H9 (cell line): Measurements from ENCODE around the gene SPATA46. TPM values are rescaled to one million over a fixed set of nuclear protein-coding genes. Genes with fewer than 3 reads are reported as not detected.

ENCODE experiments used
- DNase-seq: peaks from one replicate; pipeline ENCODE4 v3.0.0-alpha.2; 2017
- H2AFZ ChIP-seq: one replicate; pipeline ENCODE4 v1.6.1; 2013; ENCODE audit warnings: mild to moderate bottlenecking, low read length, control low read depth, moderate library complexity
- H2AK5ac ChIP-seq: 2 replicates; pipeline ENCODE4 v1.6.1; 2013; ENCODE audit warnings: low read length, control low read depth, mixed read lengths; ENCODE audit not compliant: insufficient read length
- H2BK120ac ChIP-seq: one replicate; pipeline ENCODE4 v1.6.1; 2013; ENCODE audit warnings: low read depth, mild to moderate bottlenecking, low read length, control low read depth, inconsistent platforms; ENCODE audit not compliant: poor library complexity, severe bottlenecking
- H2BK12ac ChIP-seq: 2 replicates; pipeline ENCODE4 v1.6.1; 2013; ENCODE audit warnings: low read length, control low read depth, mixed read lengths, low read depth; ENCODE audit not compliant: insufficient read length
- H2BK15ac ChIP-seq: 2 replicates; pipeline ENCODE4 v1.6.1; 2013; ENCODE audit warnings: low read depth, low read length, control low read depth
- H2BK20ac ChIP-seq: one replicate; pipeline ENCODE4 v1.6.1; 2013; ENCODE audit warnings: low read depth, mild to moderate bottlenecking, low read length, control low read depth, inconsistent platforms; ENCODE audit not compliant: poor library complexity, severe bottlenecking
- H2BK5ac ChIP-seq: 2 replicates; pipeline ENCODE4 v1.6.1; 2013; ENCODE audit warnings: low read length, control low read depth, mixed read lengths; ENCODE audit not compliant: insufficient read length
- H3K14ac ChIP-seq: 2 replicates; pipeline ENCODE4 v1.6.1; 2013; ENCODE audit warnings: low read length, control low read depth; ENCODE audit not compliant: insufficient read depth
- H3K18ac ChIP-seq: 2 replicates; pipeline ENCODE4 v1.6.1; 2013; ENCODE audit warnings: low read depth, mild to moderate bottlenecking, mixed read lengths, low read length, control low read depth; ENCODE audit not compliant: insufficient read length
- H3K23ac ChIP-seq: 2 replicates; pipeline ENCODE4 v1.6.1; 2013; ENCODE audit warnings: low read length, control low read depth, mixed read lengths, low read depth; ENCODE audit not compliant: insufficient read length
- H3K23me2 ChIP-seq: 2 replicates; pipeline ENCODE4 v1.6.1; 2013; ENCODE audit warnings: low read depth, mild to moderate bottlenecking, mixed read lengths, low read length, control low read depth; ENCODE audit not compliant: insufficient read length, poor library complexity, severe bottlenecking
- H3K27ac ChIP-seq: 2 replicates; pipeline ENCODE4 v1.5.1; 2013; ENCODE audit warnings: low read length, control low read depth, mixed read lengths, low read depth; ENCODE audit not compliant: insufficient read length
- H3K27me3 ChIP-seq: 2 replicates; pipeline ENCODE4 v1.6.1; 2013; ENCODE audit warnings: low read length, control low read depth, inconsistent platforms; ENCODE audit not compliant: insufficient read depth
- H3K4ac ChIP-seq: 2 replicates; pipeline ENCODE4 v1.6.1; 2013; ENCODE audit warnings: low read depth, mild to moderate bottlenecking, control low read depth, inconsistent platforms, low read length, moderate library complexity
- H3K4me1 ChIP-seq: 2 replicates; pipeline ENCODE4 v1.6.1; 2013; ENCODE audit warnings: low read length, control low read depth, inconsistent platforms; ENCODE audit not compliant: insufficient read depth
- H3K4me2 ChIP-seq: 2 replicates; pipeline ENCODE4 v1.6.1; 2013; ENCODE audit warnings: low read length, control low read depth, mixed read lengths; ENCODE audit not compliant: insufficient read length, insufficient read depth
- H3K56ac ChIP-seq: 2 replicates; pipeline ENCODE4 v1.6.1; 2013; ENCODE audit warnings: low read depth, mild to moderate bottlenecking, mixed read lengths, low read length, control low read depth; ENCODE audit not compliant: insufficient read length
- H3K79me1 ChIP-seq: 2 replicates; pipeline ENCODE4 v1.6.1; 2013; ENCODE audit warnings: low read depth, mild to moderate bottlenecking, moderate library complexity, low read length, control low read depth, inconsistent platforms; ENCODE audit not compliant: insufficient read depth, poor library complexity, severe bottlenecking
- H3K79me2 ChIP-seq: 2 replicates; pipeline ENCODE4 v1.6.1; 2013; ENCODE audit warnings: low read length, control low read depth, inconsistent platforms; ENCODE audit not compliant: insufficient read depth
- H3K9ac ChIP-seq: 2 replicates; pipeline ENCODE4 v1.6.1; 2013; ENCODE audit warnings: low read length, control low read depth, mixed read lengths; ENCODE audit not compliant: insufficient read length; ENCODE audit errors: extremely low read depth
- H3K9me3 ChIP-seq: one replicate; pipeline ENCODE4 v1.6.1; 2013; ENCODE audit warnings: low read depth, low read length, inconsistent platforms; ENCODE audit not compliant: control insufficient read depth
- H3T11ph ChIP-seq: one replicate; pipeline ENCODE4 v1.6.1; 2013; ENCODE audit warnings: mild to moderate bottlenecking, low read length, control low read depth, inconsistent platforms
- H4K20me1 ChIP-seq: one replicate; pipeline ENCODE4 v1.6.1; 2013; ENCODE audit not compliant: control insufficient read depth, insufficient read length, insufficient read depth
- H4K5ac ChIP-seq: 2 replicates; pipeline ENCODE4 v1.6.1; 2013; ENCODE audit warnings: low read depth, mild to moderate bottlenecking, mixed read lengths, low read length, control low read depth; ENCODE audit not compliant: insufficient read length
- H4K8ac ChIP-seq: replicated peaks from 2 replicates; pipeline ENCODE4 v1.6.1; 2013; ENCODE audit warnings: low read length, control low read depth, mixed read lengths, low read depth; ENCODE audit not compliant: insufficient read length
- H4K91ac ChIP-seq: 2 replicates; pipeline ENCODE4 v1.6.1; 2013; ENCODE audit warnings: low read depth, mild to moderate bottlenecking, moderate library complexity, mixed read lengths, low read length, control low read depth; ENCODE audit not compliant: insufficient read length
- H3K27ac Mint-ChIP-seq, 3 experiments: 2 replicates in 2 of 3; 3 replicates in 1 of 3; pipeline ENCODE4 v1.8.0; 2020 to 2021; ENCODE audit warnings: mixed read lengths in 3 of 3, mild to moderate bottlenecking in 1 of 3, moderate library complexity in 1 of 3
- H3K27me3 Mint-ChIP-seq: 2 replicates; pipeline ENCODE4 v1.8.0; 2021; ENCODE audit warnings: low read depth, mild to moderate bottlenecking, moderate library complexity, mixed read lengths
- H3K36me3 Mint-ChIP-seq, 3 experiments: 2 replicates in 2 of 3; 3 replicates in 1 of 3; pipeline ENCODE4 v1.8.0; 2020 to 2021; ENCODE audit warnings: low read depth in 3 of 3, mixed read lengths in 3 of 3; ENCODE audit not compliant: insufficient read depth in 1 of 3
- H3K4me1 Mint-ChIP-seq, 2 experiments: 2 replicates each; pipeline ENCODE4 v1.8.0; 2020; ENCODE audit warnings: mixed read lengths in 2 of 2
- H3K4me3 Mint-ChIP-seq, 2 experiments: 2 replicates in 1 of 2; 3 replicates in 1 of 2; pipeline ENCODE4 v1.8.0; 2020 to 2021; ENCODE audit warnings: mild to moderate bottlenecking in 2 of 2, mixed read lengths in 2 of 2, moderate library complexity in 1 of 2
- H3K9me3 Mint-ChIP-seq, 2 experiments: 2 replicates in 1 of 2; 3 replicates in 1 of 2; pipeline ENCODE4 v1.8.0; 2020; ENCODE audit warnings: mild to moderate bottlenecking in 2 of 2, mixed read lengths in 2 of 2, moderate library complexity in 1 of 2
- WGBS: extraction: QIAGEN DNeasy Blood & Tissue Kit; methylation state at CpG from one replicate; pipeline ENCODE4 v1.1.7; 2013; ENCODE audit warnings: missing lambda C conversion rate, low lambda C conversion rate, mixed read lengths; ENCODE audit not compliant: insufficient read length; ENCODE audit errors: extremely low coverage; 5-methylcytosine and 5-hydroxymethylcytosine counted together
- total RNA-seq: library from RNA; stranded (reverse); gene quantifications from 2 replicates; pipeline ENCODE4 v1.2.1, GENCODE V29; 2021
- TF ChIP-seq, protein P1 (sequence below): fragments of 200-600 bp; sonication (generic); conservative IDR thresholded peaks from 3 replicates; pipeline ENCODE4 v1.8.0; 2021; ENCODE audit warnings: antibody characterized with exemption, mild to moderate bottlenecking

The SPATA46 gene
- total RNA-seq, 1 experiment from 2014 or later: not detected

GRCh38 chr1:162388083-162388594 is 11.5 kb upstream of the SPATA46 start:
- Histone ChIP-seq H3K4me1 (no peaks in the 10 kb centered on the region), H4K8ac (no peak overlapping the region), H4K91ac (no peak overlapping the region), H3T11ph (no peak overlapping the region), H3K4me2 (no peak overlapping the region), H3K18ac (no peak overlapping the region), H3K56ac (no peak overlapping the region), H3K79me1 (no peaks in the 10 kb centered on the region), H2BK120ac (no peak overlapping the region), H3K23ac (no peak overlapping the region), H2BK15ac (no peak overlapping the region), H4K5ac (no peak overlapping the region), H3K27ac (no peak overlapping the region), H2AK5ac (no peak overlapping the region), H3K4ac (no peak overlapping the region), H3K9me3 (no peaks in the 10 kb centered on the region), H2BK12ac (no peak overlapping the region), H3K23me2 (no peaks in the 10 kb centered on the region), H2BK5ac (no peak overlapping the region), H3K79me2 (no peaks in the 10 kb centered on the region), H3K27me3 (no peaks in the 10 kb centered on the region), H4K20me1 (no peaks in the 10 kb centered on the region), H3K14ac (no peak overlapping the region), H3K9ac (no peak overlapping the region), H2AFZ (no peak overlapping the region), H2BK20ac (no peak overlapping the region)
- WGBS: no CpG with 5 or more reads among the region's 8 CpGs
- H3K9me3 Mint-ChIP-seq: no peaks in the 10 kb centered on the region
- DNase-seq: no peak
- H3K4me1 Mint-ChIP-seq: peaks cover 33 to 42% of the 10 kb centered on the region in 2 experiments
- TF ChIP-seq, protein P1, sequence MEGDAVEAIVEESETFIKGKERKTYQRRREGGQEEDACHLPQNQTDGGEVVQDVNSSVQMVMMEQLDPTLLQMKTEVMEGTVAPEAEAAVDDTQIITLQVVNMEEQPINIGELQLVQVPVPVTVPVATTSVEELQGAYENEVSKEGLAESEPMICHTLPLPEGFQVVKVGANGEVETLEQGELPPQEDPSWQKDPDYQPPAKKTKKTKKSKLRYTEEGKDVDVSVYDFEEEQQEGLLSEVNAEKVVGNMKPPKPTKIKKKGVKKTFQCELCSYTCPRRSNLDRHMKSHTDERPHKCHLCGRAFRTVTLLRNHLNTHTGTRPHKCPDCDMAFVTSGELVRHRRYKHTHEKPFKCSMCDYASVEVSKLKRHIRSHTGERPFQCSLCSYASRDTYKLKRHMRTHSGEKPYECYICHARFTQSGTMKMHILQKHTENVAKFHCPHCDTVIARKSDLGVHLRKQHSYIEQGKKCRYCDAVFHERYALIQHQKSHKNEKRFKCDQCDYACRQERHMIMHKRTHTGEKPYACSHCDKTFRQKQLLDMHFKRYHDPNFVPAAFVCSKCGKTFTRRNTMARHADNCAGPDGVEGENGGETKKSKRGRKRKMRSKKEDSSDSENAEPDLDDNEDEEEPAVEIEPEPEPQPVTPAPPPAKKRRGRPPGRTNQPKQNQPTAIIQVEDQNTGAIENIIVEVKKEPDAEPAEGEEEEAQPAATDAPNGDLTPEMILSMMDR: no peak
- no peak overlapping the region for H3K4me3 Mint-ChIP-seq
- H3K27me3 Mint-ChIP-seq: no peaks in the 10 kb centered on the region; the same call in none of the 2 replicates
- H3K27ac Mint-ChIP-seq: no peak overlapping the region
- peaks cover 8 to 14% (median 13%) of the 10 kb centered on the region in 3 experiments; a peak in 6 of 7 replicates for H3K36me3 Mint-ChIP-seq
